Naive thymus-derived CD4-positive, alpha-beta T cell (primary cell): ENCODE measurements around the gene PXDN. TPM values are rescaled to one million over a fixed set of nuclear protein-coding genes. Genes with fewer than 3 reads are reported as not detected.

ENCODE experiments used
- ATAC-seq: fragments of 150-1000 bp; cut with Tn5 transposase; 2 replicates; pipeline ENCODE4 v1.10.0; 2021; ENCODE audit warnings: mild to moderate bottlenecking, moderate library complexity
- CTCF ChIA-PET: fragments of 350-600 bp; sonication (Branson Sonifier 250); formaldehyde crosslinking; loops from one replicate; lab custom pipeline; 2021; ENCODE audit warnings: antibody characterized with exemption; lab: Charles Lee
- POLR2A ChIA-PET: fragments of 350-600 bp; sonication (Branson Sonifier 250); formaldehyde crosslinking; loops from one replicate; lab custom pipeline; 2021; ENCODE audit warnings: antibody characterized with exemption, inconsistent platforms; lab: Charles Lee
- DNase-seq, 9 donors: peaks; one replicate each; pipeline versions ENCODE4 v3.0.0 to v3.0.0-alpha.2; 2020 to 2022; ENCODE audit warnings: mixed read lengths in 1 of 9
- H3K27ac ChIP-seq: one replicate; pipeline ENCODE4 v1.7.0; 2013; ENCODE audit warnings: mild to moderate bottlenecking, low read depth, low read length, moderate library complexity
- H3K27me3 ChIP-seq, 2 donors: one replicate each; pipeline ENCODE4 v1.7.0; 2013; ENCODE audit warnings: low read length in 2 of 2, mild to moderate bottlenecking in 2 of 2, moderate library complexity in 2 of 2; ENCODE audit not compliant: control insufficient read depth in 2 of 2, insufficient read depth in 2 of 2
- H3K36me3 ChIP-seq, 3 experiments: 1 replicate in 2 of 3; 2 replicates in 1 of 3; pipeline ENCODE4 v1.7.0; 2013; ENCODE audit warnings: low read length in 3 of 3, mild to moderate bottlenecking in 3 of 3, moderate library complexity in 1 of 3; ENCODE audit not compliant: insufficient read depth in 3 of 3, control insufficient read depth in 2 of 3
- H3K4me1 ChIP-seq, 2 donors: one replicate each; pipeline ENCODE4 v1.7.0; 2013; ENCODE audit warnings: low read length in 2 of 2, mild to moderate bottlenecking in 2 of 2, moderate library complexity in 1 of 2; ENCODE audit not compliant: control insufficient read depth in 2 of 2, insufficient read depth in 2 of 2
- H3K4me3 ChIP-seq: 2 replicates; pipeline ENCODE4 v1.7.0; 2013; ENCODE audit warnings: mild to moderate bottlenecking, low read length
- H3K9me3 ChIP-seq, 3 experiments: 1 replicate in 2 of 3; 2 replicates in 1 of 3; pipeline ENCODE4 v1.7.0; 2013; ENCODE audit warnings: low read length in 3 of 3; ENCODE audit not compliant: control insufficient read depth in 2 of 3
- H3K27ac Mint-ChIP-seq, 9 donors: one replicate each; pipeline ENCODE4 v1.8.0; 2020 to 2022; ENCODE audit warnings: mixed read lengths in 9 of 9, mild to moderate bottlenecking in 8 of 9, moderate library complexity in 5 of 9, inconsistent platforms in 2 of 9
- H3K27me3 Mint-ChIP-seq, 5 donors: one replicate each; pipeline ENCODE4 v1.8.0; 2021 to 2022; ENCODE audit warnings: mixed read lengths in 5 of 5, mild to moderate bottlenecking in 1 of 5
- H3K36me3 Mint-ChIP-seq, 5 donors: one replicate each; pipeline ENCODE4 v1.8.0; 2020 to 2022; ENCODE audit warnings: mixed read lengths in 5 of 5, mild to moderate bottlenecking in 3 of 5, inconsistent platforms in 1 of 5
- H3K4me1 Mint-ChIP-seq, 7 donors: one replicate each; pipeline ENCODE4 v1.8.0; 2020 to 2022; ENCODE audit warnings: mixed read lengths in 7 of 7, mild to moderate bottlenecking in 3 of 7, inconsistent platforms in 1 of 7
- H3K4me3 Mint-ChIP-seq, 10 donors: one replicate each; pipeline ENCODE4 v1.8.0; 2020 to 2022; ENCODE audit warnings: mild to moderate bottlenecking in 10 of 10, mixed read lengths in 10 of 10, moderate library complexity in 6 of 10, inconsistent platforms in 2 of 10
- H3K9me3 Mint-ChIP-seq, 11 donors: one replicate each; pipeline ENCODE4 v1.8.0; 2020 to 2022; ENCODE audit warnings: mixed read lengths in 11 of 11, mild to moderate bottlenecking in 4 of 11, inconsistent platforms in 1 of 11, moderate library complexity in 1 of 11
- intact Hi-C, 2 donors: fragments of 100-400 bp; cut with micrococcal nuclease; formaldehyde crosslinking; loops; one replicate each; pipeline ENCODE4 v1.15.1; 2023
- polyA plus RNA-seq, 2 donors: library from polyadenylated mRNA; unstranded; fragments of 300-500 nt; fragmentation: Illumina TruSeq; gene quantifications; one replicate each; pipeline ENCODE4 v1.2.3, GENCODE V29; 2021
- total RNA-seq, 6 experiments: library from RNA in 5 of 6; stranded (reverse) in 5 of 6; gene quantifications; 1 replicate in 5 of 6; 2 replicates in 1 of 6; pipeline ENCODE4 v1.2.3 and lab custom pipeline; 2021 to 2026

Gene PXDN
- total and polyA plus RNA-seq, 7 experiments from 2014 or later = 0.47 to 3.1 (median 1.00) TPM; not detected in 3

- no peak for DNase-seq
These were observed 7.7 kb upstream of the PXDN start for GRCh38 chr2:1751767-1752725.

GRCh38 chr2:1750933-1751766 lies 6.8 kb upstream of the PXDN start:
- CTCF ChIA-PET = no interaction called here
- Histone ChIP-seq H3K9me3 (peaks cover 0 to 11% (median 0%) of the 10 kb centered on the region in 3 experiments), H3K27ac (no peak overlapping the region), H3K27me3 (no peaks in the 10 kb centered on the region), H3K4me3 (no peak overlapping the region), H3K4me1 (no peaks in the 10 kb centered on the region), H3K36me3 (no peaks in the 10 kb centered on the region)
- POLR2A ChIA-PET = no interaction called here
- peaks cover 0 to 5% (median 0%) of the 10 kb centered on the region in 7 donors for H3K4me1 Mint-ChIP-seq
- ATAC-seq (no peak), DNase-seq (peak in 4 of 9 donors; percentile 14 to 47 (median 28))
- peaks cover 0 to 4% (median 0%) of the 10 kb centered on the region in 5 donors for H3K36me3 Mint-ChIP-seq
- H3K27ac Mint-ChIP-seq = no peak overlapping the region
- H3K9me3 Mint-ChIP-seq = peaks cover 0 to 22% (median 9%) of the 10 kb centered on the region in 11 donors
- no peak overlapping the region for H3K4me3 Mint-ChIP-seq
- peaks cover 11 to 60% (median 24%) of the 10 kb centered on the region in 5 donors for H3K27me3 Mint-ChIP-seq
- intact Hi-C loops = no loop called here

More at GRCh38 chr2:1751767-1752725, 7.7 kb upstream of the PXDN start:
- no peak overlapping the region for H3K27ac Mint-ChIP-seq
- no peaks in the 10 kb centered on the region for H3K4me1 ChIP-seq
- peaks cover 0 to 5% (median 0%) of the 10 kb centered on the region in 7 donors for H3K4me1 Mint-ChIP-seq
- no peak for ATAC-seq
- POLR2A ChIA-PET = no interaction called here
- no peaks in the 10 kb centered on the region for H3K36me3 ChIP-seq
- intact Hi-C loops = no loop called here
- peaks cover 2 to 56% (median 15%) of the 10 kb centered on the region in 5 donors for H3K27me3 Mint-ChIP-seq
- peaks cover 0 to 3% (median 0%) of the 10 kb centered on the region in 5 donors for H3K36me3 Mint-ChIP-seq
- CTCF ChIA-PET = no interaction called here
- no peak overlapping the region for H3K27ac ChIP-seq
- H3K9me3 ChIP-seq = peaks cover 0 to 11% (median 0%) of the 10 kb centered on the region in 3 experiments
- H3K9me3 Mint-ChIP-seq = peaks cover 0 to 24% (median 9%) of the 10 kb centered on the region in 11 donors
- H3K4me3 Mint-ChIP-seq = no peak overlapping the region
- H3K4me3 ChIP-seq = no peak overlapping the region
- no peaks in the 10 kb centered on the region for H3K27me3 ChIP-seq

DNA sequence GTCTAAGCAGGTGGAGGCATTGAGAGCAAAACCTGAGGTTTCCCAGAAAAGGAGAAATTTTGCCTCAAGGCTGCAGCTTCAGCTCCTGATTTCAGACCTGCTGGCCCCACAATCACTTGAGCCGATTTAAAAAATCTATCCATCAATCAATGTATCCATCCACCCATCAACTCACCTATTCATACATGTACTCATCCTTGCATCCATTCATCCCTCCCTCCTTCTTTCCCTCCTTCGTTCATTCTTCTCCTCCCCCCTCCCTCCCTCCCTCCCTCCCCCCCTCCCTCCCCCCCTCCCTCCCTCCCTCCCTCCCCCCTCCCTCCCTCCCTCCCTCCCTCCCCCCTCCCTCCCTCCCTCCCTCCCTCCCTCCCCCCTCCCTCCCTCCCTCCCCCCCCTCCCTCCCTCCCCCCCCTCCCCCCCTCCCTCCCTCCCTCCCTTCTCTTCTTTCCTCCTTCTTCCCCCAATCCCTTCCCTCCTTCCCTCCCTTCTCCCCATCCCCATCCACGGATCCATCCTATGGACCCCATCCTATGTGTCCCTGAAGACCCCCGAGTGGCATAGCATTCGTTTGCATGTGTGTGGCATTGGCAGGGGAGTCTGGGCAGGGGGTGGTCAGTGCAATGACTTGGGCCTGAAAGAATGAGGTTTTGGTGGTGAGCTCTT lies 6.1 kb upstream of the PXDN start:
- intact Hi-C loops = no loop called here
- Histone ChIP-seq H3K27ac (no peak overlapping the region), H3K9me3 (peaks cover 0 to 11% (median 0%) of the 10 kb centered on the region in 3 experiments), H3K27me3 (no peaks in the 10 kb centered on the region), H3K4me3 (no peak overlapping the region), H3K4me1 (no peaks in the 10 kb centered on the region), H3K36me3 (no peaks in the 10 kb centered on the region)
- peaks cover 0 to 6% (median 0%) of the 10 kb centered on the region in 7 donors for H3K4me1 Mint-ChIP-seq
- peaks cover 0 to 4% (median 0%) of the 10 kb centered on the region in 5 donors for H3K36me3 Mint-ChIP-seq
- ChIA-PET POLR2A (no interaction called here), CTCF (interaction anchor here (0.5 kb wide), 1 partner anchor 535 kb away, joined by 3 read pairs; no protein-coding TSS in a partner anchor)
- ATAC-seq (no peak), DNase-seq (no peak)
- H3K4me3 Mint-ChIP-seq = no peak overlapping the region
- peaks cover 19 to 60% (median 32%) of the 10 kb centered on the region in 5 donors for H3K27me3 Mint-ChIP-seq
- H3K9me3 Mint-ChIP-seq = peaks cover 0 to 18% (median 8%) of the 10 kb centered on the region in 11 donors
- H3K27ac Mint-ChIP-seq = no peak overlapping the region

GRCh38 chr2:1749489-1750119 lies 5.3 kb upstream of the PXDN start:
- H3K4me3 ChIP-seq = no peak overlapping the region
- H3K36me3 ChIP-seq = no peaks in the 10 kb centered on the region
- no peaks in the 10 kb centered on the region for H3K4me1 ChIP-seq
- H3K9me3 ChIP-seq = peaks cover 0 to 7% (median 0%) of the 10 kb centered on the region in 3 experiments
- ATAC-seq (no peak), DNase-seq (no peak)
- H3K4me3 Mint-ChIP-seq = no peak overlapping the region
- H3K36me3 Mint-ChIP-seq = peaks cover 0 to 4% (median 0%) of the 10 kb centered on the region in 5 donors
- H3K27me3 Mint-ChIP-seq = peaks cover 24 to 64% (median 30%) of the 10 kb centered on the region in 5 donors
- H3K4me1 Mint-ChIP-seq = peaks cover 0 to 9% (median 0%) of the 10 kb centered on the region in 7 donors
- intact Hi-C loops = no loop called here
- POLR2A ChIA-PET = no interaction called here
- H3K27ac Mint-ChIP-seq = peak overlapping the region in 1 of 9 donors; percentile 36
- H3K27ac ChIP-seq = no peak overlapping the region
- peaks cover 0 to 11% (median 3%) of the 10 kb centered on the region in 11 donors for H3K9me3 Mint-ChIP-seq
- CTCF ChIA-PET = interaction anchor here (0.5 kb wide), 1 partner anchor 535 kb away, joined by 3 read pairs; no protein-coding TSS in a partner anchor
- no peaks in the 10 kb centered on the region for H3K27me3 ChIP-seq

- Mint-ChIP-seq H3K36me3 (peaks cover 0 to 4% (median 0%) of the 10 kb centered on the region in 5 donors), H3K4me3 (no peak overlapping the region), H3K27me3 (peaks cover 24 to 64% (median 30%) of the 10 kb centered on the region in 5 donors), H3K27ac (peak overlapping the region in 1 of 9 donors; percentile 36), H3K4me1 (peaks cover 0 to 9% (median 0%) of the 10 kb centered on the region in 7 donors), H3K9me3 (peaks cover 0 to 8% (median 2%) of the 10 kb centered on the region in 11 donors)
- no peaks in the 10 kb centered on the region for H3K27me3 ChIP-seq
- H3K4me3 ChIP-seq = no peak overlapping the region
- peaks cover 0 to under 1% (median 0%) of the 10 kb centered on the region in 3 experiments for H3K9me3 ChIP-seq
- no peak overlapping the region for H3K27ac ChIP-seq
- ChIA-PET POLR2A (no interaction called here), CTCF (interaction anchor here (0.7 kb wide), 1 partner anchor 11 kb away, joined by 3 read pairs; no protein-coding TSS in a partner anchor)
- no peak for ATAC-seq
- intact Hi-C loops = no loop called here
- no peak for DNase-seq
- H3K36me3 ChIP-seq = no peaks in the 10 kb centered on the region
- no peaks in the 10 kb centered on the region for H3K4me1 ChIP-seq
These were observed 4.6 kb upstream of the PXDN start for GRCh38 chr2:1748741-1749488.
